Glomerular visceral epithelial cell (primary cell): Measurements from ENCODE around the gene ZNF423.
A peak's percentile ranks its signal among the peaks of the same experiment; 100 is the strongest.
"Not testable (repeated sequence)": the region's sequence is repeated elsewhere in the genome, so short reads cannot be mapped to it uniquely, and the experiment has no call there.

Experiments used
- DNase-seq: peaks from one replicate; pipeline ENCODE4 v3.0.0-alpha.2; 2016; ENCODE audit errors: extremely low spot score

Gene ZNF423

GRCh38 chr16:49871824-49872223 lies 15.9 kb upstream of the ZNF423 start:
- not testable (repeated sequence) for DNase-seq

GRCh38 chr16:49869731-49870130 lies 13.8 kb upstream of the ZNF423 start:
- no peak for DNase-seq

GRCh38 chr16:49867796-49868668 lies 12.1 kb upstream of the ZNF423 start:
- DNase-seq: no peak

GRCh38 chr16:49867234-49867633 lies 11.3 kb upstream of the ZNF423 start:
- DNase-seq: no peak

GRCh38 chr16:49866595-49867071 lies 10.7 kb upstream of the ZNF423 start:
- no peak for DNase-seq

- DNase-seq: no peak
Measured at GRCh38 chr16:49862694-49863093, 6.8 kb upstream of the ZNF423 start.

- DNase-seq: no peak
Measured at GRCh38 chr16:49861299-49861698, 5.4 kb upstream of the ZNF423 start.

- DNase-seq: no peak
Measured at GRCh38 chr16:49860593-49860992, 4.7 kb upstream of the ZNF423 start.

GRCh38 chr16:49859125-49859811 lies 3.4 kb upstream of the ZNF423 start:
- no peak for DNase-seq

GRCh38 chr16:49858200-49859124 lies 2.5 kb upstream of the ZNF423 start:
- no peak for DNase-seq

- peak; percentile 25 for DNase-seq
Measured at GRCh38 chr16:49857423-49858181, 1.7 kb upstream of the ZNF423 start.

- DNase-seq: peak; percentile 26
Measured at GRCh38 chr16:49856672-49857330, 889 bp upstream of the ZNF423 start.

GRCh38 chr16:49855280-49855821 lies 561 bp downstream of the ZNF423 start:
- DNase-seq: peak; percentile 64

- DNase-seq: no peak
Measured at GRCh38 chr16:49854796-49855203, 1.1 kb downstream of the ZNF423 start.

GRCh38 chr16:49854188-49854795 lies 1.6 kb downstream of the ZNF423 start:
- DNase-seq: no peak

GRCh38 chr16:49852279-49852678 lies 3.6 kb downstream of the ZNF423 start:
- no peak for DNase-seq

GRCh38 chr16:49851468-49851787 lies 4.5 kb downstream of the ZNF423 start:
- no peak for DNase-seq

GRCh38 chr16:49850558-49851467 lies 5.1 kb downstream of the ZNF423 start:
- DNase-seq: no peak

- no peak for DNase-seq
Measured at GRCh38 chr16:49849754-49850108, 6.2 kb downstream of the ZNF423 start.
